ENCODE results near the gene IGFBP3. TPM values are rescaled to one million over a fixed set of nuclear protein-coding genes. Genes with fewer than 3 reads are reported as not detected.

IGFBP3 gene
- total and polyA plus RNA-seq, 2 of the 13 experiments (the other 11 are each of a cell fraction or from before 2014, with no cell fraction given) = 57.5 TPM; not detected in 1

GRCh38 chr7:45892407-45893035 is 28.6 kb downstream of the IGFBP3 start (continued):
- TF ChIP-seq ZNF280B (CRISPR knock-in tag; IDR thresholded peaks at IDR 0.05; ENCODE audit: borderline replicate concordance) (no peak), MAZ (IDR thresholded peaks at IDR 0.05; ENCODE audit: borderline replicate concordance, low read depth, low read length) (no peak), MAZ (CRISPR knock-in tag; IDR thresholded peaks at IDR 0.05; ENCODE audit: low read depth) (no peak; the same call in 1 of the 2 replicates), ZNF639 (CRISPR knock-in tag; conservative IDR thresholded peaks at IDR 0.05) (no peak), RNF219 (CRISPR knock-in tag; IDR thresholded peaks at IDR 0.05) (peak; percentile 88; the same call in 1 of the 2 replicates), ZBTB43 (CRISPR knock-in tag; conservative IDR thresholded peaks at IDR 0.05) (no peak), ZNF441 (CRISPR knock-in tag; IDR thresholded peaks at IDR 0.05; ENCODE audit: borderline replicate concordance) (0 out of 2 replicates have a peak, but pooled peaks have one; percentile 34), KAT7 (CRISPR knock-in tag; IDR thresholded peaks at IDR 0.05; ENCODE audit: borderline replicate concordance) (no peak), HNRNPH1 (optimal IDR thresholded peaks at IDR 0.05; ENCODE audit: low read depth, low read length) (no peak), TAF15 (IDR thresholded peaks at IDR 0.05; ENCODE audit: low read depth, low read length, poor library complexity, severe bottlenecking) (no peak), MXD4 (CRISPR knock-in tag; IDR thresholded peaks at IDR 0.05) (0 out of 2 replicates have a peak, but pooled peaks have one; percentile 20), ZBTB20 (CRISPR knock-in tag; IDR thresholded peaks at IDR 0.05; ENCODE audit: borderline replicate concordance, low read depth) (no peak), ATRX (CRISPR knock-in tag; IDR thresholded peaks at IDR 0.05; ENCODE audit: borderline replicate concordance) (no peak), MXI1 (IDR thresholded peaks at IDR 0.05; ENCODE audit: borderline replicate concordance, low read depth, low read length) (no peak), ZNF143 (CRISPR knock-in tag; IDR thresholded peaks at IDR 0.05) (0 out of 2 replicates have a peak, but pooled peaks have one; percentile 30), STAT5B (CRISPR knock-in tag; IDR thresholded peaks at IDR 0.05) (no peak)

All from HepG2 (cell line).